ENCODE measurements around the gene POU2F3.
A peak's percentile ranks its signal among the peaks of the same experiment; 100 is the strongest.

The POU2F3 gene

DNA sequence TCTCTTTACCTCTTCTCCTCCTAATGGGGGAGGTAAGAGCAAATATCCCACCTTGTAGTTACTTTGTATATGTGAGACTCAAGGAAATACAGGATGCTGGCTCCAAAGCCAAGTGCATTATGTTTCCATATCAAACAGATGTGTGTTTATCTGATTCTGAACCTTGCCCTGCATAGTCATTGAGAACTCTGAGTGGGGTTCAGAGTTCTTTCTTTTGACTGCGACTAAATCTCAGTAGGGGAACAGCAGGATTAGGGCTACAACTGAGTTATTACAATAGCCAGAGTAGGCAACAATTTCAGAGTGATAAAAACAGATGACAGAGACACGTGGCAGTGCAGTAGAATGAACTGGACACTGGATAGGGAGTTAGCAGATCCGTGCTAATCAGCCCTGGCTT, 51.0 kb downstream of the POU2F3 start:
- no peak for DNase-seq

DNA sequence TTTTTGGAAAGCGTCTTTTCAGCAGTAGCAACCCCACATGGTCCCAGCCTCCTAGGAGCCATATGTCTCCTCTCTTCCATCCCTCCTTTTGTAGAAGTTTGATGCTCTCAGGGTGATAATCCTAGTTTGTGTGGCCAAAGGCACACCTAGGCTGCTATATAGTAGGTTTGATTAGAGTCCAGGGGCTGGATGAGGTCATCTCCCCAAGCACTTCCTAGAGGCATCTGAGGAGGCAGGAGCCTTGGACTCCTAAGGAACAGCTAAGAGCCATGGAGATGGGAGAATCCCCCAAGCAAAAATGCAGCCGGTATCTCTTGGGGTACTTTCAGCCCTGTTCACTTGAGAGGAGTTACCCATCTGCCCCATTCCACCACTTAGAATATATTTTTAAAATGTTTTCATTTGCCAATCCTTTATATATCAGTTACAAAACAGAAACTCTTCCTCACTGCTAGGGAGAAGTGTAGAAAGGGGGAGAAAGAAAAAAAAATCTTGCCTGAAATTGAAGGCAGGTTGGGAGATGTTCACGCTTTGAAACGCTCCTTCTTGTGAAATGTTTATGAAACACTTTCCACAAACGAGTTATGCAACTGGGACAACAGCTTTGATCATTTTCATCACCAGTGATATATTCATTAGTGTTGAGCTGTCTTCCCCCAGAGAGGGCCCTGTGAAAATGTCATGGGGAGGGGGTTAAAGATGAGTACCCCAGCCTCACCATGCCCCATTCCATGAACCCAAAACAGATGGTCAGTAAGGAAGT, 53.3 kb downstream of the POU2F3 start:
- DNase-seq = no peak

DNA sequence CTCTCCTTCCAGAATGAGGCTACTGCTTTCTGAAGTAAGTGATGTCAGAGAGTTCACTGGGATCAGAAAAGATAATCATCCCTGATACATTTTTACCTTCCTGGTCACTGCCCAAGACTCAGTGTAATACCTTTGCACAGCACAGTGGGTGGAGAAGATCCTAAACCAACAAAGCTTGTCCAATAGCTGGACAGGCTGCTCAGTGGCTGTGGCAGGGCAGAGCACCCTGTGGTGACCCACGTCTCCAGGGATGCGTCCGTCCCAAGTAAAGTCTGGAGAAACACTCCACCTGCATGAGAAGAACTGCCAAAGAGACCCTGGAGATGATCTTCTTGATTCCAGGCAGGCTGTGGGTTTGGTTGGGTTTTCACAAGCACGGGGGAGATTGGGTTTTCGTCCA, 54.2 kb downstream of the POU2F3 start:
- no peak for DNase-seq

DNA sequence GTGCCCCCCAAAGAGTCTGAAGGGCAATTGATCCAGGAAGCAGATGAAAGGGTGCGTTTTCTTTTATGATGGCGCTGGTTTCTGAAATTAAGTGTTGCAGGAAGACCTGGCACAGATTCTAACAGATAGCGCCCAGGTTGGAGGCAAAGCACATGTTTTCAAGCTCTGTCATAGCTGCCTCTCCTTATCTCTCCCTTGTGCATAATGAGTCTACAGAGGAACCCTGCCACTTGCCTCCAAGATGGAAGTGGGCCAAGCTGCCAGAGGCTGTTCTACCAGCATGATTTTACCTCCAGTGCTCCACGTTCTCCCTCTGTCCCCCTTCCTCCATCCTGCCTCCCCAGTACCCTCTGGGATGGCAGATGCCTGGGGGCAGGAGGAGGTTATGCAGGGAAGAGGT, 55.2 kb downstream of the POU2F3 start:
- DNase-seq = no peak

DNA sequence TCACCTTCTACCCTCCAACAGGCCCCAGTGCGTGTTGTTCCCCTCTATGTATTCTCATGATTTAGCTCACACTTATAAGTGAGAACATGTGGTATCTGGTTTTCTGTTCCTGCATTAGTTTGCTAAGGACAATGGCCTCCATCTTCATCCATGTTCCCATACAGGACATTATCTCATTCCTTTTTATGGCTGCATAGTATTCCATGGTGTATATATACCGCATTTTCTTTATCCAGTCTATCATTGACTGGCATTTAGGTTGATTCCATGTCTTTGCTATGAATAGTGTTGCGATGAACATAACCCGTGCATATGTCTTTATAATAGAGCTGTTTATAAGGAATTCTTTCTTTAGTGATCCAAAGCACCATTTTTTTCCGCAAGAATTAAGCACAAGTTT, 56.6 kb downstream of the POU2F3 start:
- DNase-seq = no peak

DNA sequence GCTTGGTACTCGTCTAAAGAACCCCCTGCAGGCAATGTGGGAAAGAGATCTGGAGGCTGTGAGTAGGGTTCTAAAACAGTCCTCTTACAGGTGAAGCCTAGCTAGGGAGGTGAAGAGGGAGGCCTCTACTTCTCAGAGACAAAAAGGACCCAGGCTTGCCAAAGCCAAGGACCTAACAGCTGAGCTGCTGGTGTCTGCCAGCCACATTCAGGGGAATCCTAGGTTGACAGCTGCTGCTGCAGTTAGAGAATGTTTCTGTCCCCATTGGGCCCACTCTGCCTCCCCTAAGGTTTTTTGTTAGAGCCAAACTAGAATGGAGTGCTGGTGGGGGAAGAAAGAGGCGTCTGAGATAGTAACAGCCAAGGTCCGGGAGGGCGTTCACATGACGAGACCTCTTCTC, 58.5 kb downstream of the POU2F3 start:
- no peak for DNase-seq

DNA sequence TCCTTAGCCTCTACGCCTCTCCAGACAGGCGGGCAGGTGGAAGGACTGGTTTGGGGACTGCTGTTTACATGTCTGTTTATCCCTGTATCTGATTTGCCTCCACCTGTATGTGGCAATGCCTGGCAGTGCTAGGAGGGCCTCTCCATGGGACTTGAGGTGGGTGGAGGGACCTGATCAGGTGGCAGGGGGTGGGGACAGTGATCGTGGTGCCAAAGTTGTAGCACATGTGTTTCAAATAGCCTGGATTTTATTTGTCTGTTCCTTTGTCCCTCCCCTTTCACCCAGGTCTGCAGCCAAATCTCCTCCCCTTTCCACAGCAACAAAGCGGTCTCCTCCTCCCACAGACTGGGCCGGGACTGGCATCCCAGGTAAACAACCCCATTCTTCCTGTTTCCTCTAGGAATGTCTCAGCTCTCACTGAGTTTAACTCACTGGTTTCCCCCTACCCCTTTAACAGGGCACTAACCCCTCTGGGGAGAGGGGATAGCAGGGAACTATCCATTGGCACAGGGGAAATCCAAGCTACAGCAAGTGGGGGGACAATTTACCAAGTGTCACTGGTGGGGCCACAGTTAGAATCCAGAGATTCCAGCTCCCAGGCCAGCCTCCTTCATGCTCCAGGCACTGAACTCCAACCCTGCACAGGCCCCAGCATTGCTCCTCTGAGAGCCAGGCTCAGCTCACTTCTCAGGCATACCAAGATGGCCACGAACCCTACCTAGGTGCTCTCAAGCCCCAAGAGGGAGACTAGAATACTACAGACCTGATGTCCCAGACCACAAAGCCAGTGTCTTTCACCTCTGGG, 62.3 kb downstream of the POU2F3 start:
- no peak for DNase-seq

DNA sequence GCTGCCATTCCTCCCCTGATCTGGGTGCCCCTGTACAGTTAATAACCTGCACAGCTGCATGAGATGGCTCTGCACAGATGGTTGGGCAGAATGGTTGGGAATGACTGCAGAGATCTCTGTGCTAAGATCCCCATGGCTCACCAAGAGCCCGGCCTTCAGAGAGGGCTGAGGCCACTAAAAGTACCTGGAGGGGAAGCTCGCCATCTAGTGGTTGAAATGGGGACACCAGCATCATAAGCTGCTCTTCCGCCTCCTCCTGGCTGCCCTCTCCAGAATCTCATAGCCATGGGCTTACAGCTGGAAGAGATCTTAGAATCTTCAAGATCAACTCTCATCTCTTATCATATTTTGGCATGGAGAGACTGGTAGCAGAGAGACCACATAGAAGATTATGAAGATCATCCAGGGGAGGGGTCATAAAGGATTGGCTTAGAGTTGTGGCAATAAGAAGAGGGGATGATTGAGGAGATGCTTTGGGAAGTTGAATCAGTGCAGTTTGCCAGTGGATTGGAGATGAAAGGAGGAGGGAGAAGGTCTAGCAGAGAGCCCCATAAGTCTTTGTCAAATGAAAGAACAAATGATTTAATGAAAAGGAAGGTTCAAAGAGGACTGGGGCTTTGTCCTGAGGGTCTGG, 63.2 kb downstream of the POU2F3 start:
- peak; percentile 28 to 61 for DNase-seq

DNA sequence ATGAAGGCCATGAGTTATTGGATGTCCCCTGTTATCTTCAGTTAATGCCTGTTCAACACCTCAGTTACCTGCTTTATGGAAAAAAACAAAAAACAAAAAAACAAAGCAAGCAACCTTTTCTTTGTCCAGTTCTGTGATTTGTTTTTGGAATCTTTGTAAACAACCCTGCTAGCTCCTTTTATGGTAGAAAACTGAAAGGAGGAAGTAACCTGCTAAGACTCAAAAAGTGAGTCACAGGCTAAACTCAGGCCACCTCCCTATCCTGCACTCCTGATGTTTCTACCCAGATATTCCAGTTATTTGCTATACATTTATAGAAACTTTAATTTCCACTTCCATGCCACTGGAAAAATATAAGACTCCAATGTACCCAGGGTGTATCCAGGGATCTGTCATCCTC, 64.6 kb downstream of the POU2F3 start:
- no peak for DNase-seq

DNA sequence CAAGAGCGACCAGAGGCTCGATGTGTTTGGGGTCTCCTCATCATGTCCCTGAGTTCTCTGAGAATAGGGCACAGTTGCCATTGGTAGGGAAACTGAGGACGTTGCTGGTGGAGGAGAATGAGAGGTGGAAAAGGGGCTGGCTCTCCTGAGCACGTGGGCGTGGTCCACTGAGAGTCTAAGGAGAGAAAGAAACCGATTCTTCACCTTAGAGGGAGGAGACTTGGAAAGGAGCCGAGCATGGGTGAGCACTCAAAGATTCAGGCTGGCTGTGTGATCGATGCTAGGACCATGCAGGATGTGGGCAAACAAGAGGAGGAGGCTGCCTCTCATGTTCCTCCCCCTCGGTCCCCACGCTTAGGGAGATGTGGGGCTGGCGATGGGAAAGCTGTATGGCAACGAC, 65.3 kb downstream of the POU2F3 start:
- DNase-seq = no peak

DNA sequence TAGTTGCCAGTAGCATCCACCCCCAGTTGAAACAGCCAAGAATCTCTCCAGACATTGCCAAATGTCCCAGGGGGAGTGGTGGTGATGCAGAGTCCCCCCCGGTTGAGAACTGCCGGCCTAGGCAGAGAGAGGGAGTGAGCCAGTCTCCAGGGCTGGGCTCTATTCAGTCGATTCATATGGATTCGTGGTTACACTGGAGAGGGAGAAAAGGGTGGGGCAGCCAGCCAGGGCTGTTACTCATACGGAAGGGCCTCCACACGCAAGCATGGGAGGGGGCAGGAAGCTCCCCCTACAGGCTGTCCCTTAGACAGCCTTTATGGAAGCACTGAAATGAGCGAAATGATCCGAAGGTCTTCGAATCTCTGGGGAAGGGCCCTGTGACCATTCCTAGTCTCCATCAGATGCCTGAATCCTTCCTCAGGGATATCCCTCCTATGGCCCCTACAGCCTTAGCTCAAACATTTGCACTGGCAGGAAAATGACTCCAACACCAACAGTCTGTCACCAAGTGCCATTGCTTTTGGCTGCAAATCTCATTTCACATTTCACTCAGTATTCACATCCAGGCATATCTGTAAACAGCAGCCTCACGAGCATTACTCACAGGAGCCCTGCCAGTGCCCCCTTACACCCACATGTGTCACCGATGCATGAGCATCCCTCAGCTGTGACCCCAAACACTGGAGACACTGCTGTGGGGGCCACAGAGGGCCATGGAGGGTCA, 66.7 kb downstream of the POU2F3 start:
- DNase-seq = no peak

DNA sequence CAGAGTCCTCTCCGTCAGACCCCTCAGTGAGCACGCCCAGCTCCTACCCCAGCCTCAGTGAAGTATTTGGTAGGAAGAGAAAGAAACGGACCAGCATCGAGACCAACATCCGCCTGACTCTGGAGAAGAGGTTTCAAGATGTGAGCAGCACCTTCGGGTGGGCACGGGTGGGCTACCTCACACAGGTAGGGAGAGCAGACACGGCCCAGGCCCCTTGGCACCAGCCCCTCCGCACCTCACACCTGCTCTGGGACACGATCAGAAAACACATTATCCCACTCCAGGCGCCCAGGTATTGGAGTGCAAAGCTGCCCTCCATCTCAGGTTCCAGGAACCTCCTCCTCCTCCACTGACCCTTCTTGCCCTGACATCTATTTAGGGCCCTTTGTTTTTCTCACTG, 67.5 kb downstream of the POU2F3 start:
- DNase-seq = no peak

DNA sequence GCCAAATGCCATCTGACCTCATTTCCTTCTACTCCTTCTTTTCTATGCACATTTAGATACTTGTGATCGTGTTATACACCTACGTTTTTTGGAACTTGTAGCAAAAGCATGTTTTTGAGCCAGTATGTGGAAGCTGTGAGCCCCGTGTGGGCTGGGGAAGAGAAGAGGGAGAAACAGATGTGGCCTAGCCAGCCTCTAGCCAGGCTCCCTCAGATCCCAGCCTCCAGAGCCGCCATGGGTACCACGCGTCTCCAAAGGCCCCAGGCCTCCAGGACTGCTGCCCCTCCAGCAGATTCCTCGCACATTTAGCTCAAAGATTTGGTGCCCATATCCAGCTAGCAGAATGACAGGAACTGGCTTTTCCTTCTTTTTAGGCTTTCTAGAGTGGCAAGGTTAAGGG, 68.1 kb downstream of the POU2F3 start:
- DNase-seq = no peak

DNA sequence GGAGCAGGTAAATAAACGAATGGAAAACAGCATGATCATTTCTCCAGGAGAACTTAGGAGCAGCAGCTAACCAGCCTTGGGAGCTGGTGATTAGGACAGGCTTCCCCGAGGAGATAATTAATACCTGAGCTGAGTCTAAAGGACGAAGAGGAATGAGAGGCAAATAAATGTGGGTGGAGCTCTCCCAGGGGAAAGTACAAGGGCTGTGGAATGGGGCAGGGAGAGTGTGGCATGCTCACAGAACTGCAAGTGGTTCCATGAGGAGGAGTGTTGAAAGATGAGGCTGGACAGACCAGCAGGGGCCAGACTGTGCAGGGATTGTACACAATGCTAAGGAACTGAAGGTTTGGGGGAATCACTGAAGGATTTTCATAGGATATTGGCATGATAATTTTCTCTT, 70.9 kb downstream of the POU2F3 start:
- DNase-seq = no peak

DNA sequence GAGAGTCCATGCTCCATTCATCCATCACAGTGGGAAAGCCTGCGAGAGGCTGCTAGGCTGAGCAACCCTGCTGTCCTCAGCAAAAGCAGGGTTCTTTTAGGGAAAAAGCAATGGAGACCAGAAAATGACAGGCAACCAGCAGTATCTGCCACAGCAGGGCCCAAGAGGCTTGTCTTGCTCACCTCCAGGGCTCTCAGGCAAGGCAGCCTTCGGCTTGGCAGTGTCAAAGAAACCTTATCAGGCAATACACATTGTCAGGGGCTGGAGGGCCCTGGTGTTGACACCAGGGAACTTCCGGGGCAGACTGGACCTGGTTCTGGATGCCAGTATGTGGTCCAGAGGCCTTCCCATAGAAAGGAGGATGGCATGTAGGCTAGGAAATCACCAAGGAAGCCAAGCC, 74.9 kb downstream of the POU2F3 start:
- DNase-seq = no peak

DNA sequence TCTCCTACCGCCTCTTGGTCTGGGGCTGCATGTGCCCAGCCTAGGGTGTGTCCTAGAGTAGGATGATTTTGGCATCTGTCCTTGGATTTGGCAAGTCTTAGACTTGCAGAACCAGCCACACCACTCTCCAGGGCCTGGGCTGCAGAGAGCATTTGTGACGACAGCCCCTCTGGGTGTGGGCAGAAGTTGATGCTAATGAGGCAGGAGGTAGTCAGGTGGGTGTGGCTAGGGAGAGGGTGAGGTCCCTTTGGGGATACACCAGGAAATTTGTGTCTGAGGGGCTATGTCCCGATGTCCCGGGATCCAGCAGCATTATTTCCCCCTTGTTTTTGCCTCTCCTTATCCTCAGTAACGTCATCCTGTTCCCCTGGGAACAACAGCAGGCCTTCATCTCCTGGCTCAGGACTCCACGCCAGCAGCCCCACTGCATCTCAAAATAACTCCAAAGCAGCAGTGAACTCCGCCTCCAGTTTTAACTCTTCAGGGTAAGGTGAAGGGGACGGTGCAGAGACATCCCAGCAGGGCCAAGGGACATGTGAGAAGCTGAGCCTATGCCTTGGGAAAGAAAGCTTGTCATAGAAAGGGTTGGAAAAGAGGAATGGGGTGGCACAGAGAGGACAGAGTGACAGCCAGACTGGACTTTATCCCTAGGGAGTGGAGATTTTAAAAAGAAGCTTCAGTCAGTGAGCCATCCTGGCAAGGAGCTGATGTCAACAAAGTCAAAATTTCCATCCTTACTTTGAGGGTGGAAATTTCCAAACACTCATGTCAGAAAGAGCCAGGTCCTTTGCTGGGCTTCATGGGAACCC, 77.1 kb downstream of the POU2F3 start:
- DNase-seq = no peak

DNA sequence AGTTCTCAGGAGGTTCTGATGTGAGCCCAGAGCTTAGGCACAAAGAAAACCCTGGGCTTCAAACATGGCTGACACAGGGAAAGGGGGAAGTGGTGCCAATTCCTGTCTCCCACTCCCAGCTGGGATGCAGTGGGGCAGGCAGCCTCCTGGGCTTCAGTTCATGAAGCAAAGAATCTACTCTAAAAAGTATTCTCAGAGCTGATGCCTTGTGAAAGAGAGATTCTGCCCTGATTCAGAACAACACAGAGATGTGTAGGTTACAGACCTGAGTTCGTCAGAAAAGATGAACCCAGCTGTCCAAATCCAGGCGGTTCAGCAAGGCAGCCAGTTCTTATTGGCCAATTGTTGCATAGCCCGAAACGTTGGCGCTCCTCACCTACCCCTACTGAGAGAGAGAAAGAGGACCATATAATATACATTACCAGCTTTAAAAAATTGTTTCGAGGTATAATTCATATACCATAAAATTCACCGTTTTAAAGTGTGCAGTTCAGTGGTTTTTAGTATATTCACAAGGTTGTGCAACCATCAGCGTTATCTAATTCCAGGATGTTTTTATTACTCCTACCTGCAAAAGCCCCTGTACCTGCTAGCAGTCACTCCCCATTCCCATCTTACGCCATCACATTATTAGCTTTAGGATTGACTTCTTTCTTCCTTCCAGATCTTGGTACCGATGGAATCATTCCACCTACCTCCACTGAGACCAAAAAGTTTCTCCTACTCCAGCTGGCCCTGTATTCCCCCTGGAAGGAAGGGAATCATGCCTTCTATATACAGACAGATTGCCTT, 77.9 kb downstream of the POU2F3 start:
- no peak for DNase-seq

DNA sequence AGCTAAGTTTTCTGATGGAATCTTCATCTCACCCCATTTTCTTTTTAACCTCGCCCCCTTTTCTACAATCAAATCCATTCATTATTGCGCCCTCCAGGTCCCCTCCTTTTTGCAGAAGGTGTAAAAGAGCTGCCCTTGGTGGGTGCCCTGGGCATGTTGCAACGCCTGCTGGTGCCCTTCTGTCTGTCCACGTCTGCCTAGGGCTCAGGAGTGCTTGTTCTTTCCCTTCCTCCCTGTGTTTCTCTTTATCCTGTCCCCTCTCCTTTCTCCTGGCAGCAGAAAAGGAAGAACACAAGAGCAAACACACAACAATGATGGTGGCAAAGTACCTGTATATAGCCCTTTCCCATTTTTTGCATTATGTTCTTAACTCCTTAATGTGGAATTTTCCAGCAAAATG, 79.0 kb downstream of the POU2F3 start:
- no peak for DNase-seq

DNA sequence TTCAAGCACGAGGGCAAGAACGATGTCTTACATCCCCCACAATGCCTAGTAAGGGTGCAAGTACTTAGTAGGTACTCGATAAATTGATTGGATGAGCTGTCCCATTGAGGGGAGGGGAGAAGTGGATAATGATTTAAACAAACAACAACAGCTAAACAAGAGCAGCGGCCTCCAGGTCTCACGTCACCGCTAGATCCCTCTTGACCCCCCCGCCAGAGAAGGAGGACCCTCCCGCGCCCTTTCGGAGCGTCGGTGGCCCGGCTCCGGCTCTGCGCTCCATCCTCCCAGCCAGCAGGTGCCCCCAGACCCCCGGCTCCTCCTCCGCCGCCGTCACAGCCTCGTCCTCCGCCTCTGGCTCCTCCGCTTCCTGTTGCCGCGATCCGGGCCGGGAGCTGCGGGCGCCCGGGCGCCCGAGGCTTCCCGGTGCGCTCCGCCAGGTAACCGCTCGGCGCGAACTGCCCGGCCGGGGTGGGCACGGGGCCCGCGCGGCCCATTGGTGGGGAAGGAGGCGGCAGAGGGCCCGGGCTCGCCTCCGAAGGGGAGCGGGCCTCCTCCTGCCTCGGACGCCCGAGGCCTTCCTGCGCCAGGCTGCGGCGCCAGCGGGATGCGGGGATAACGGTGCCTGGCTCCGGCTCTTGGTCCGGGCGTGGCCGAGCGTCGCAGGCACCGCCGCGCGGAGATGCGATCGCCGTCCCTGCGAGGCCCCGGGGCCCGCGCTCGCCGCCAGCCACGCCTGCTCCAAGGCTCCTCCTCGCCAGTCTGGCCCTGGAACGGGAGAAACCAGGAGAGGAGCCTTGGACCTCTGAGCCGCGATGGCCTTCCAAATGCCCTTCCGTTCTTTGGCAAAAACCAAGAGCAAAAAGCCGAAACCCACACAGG, 85.2 kb downstream of the POU2F3 start, which contains the start of gene TLCD5:
TLCD5 (plus strand) TSS at position 368 of the 879 bp plus-strand sequence. CDS start 2,143 bp downstream, outside the sequence.
- DNase-seq = peak; percentile 73 to 79

DNA sequence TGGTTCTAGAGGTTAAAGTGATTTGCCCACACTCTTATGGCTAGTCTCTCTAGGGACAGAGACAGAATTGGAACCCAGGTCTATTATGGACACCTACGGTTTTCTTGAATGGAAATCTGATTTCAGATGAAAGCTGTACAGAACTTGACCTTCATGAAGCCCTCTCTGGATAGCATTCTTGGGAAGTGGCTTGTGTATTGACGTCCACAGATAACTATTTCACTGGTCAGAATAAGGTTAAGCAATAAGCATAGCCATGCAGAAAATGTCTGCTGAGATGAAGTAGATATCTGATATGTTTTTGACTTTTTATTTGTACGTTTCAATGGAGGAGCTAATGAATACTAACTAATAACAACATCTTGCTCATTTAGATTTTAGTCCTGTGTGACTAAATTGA, 86.3 kb downstream of the POU2F3 start:
- no peak for DNase-seq
